PC-3 (cell line): ENCODE measurements around the gene ELOVL3. TPM values are rescaled to one million over a fixed set of nuclear protein-coding genes. Genes with fewer than 3 reads are reported as not detected.

Source experiments
- ATAC-seq: fragments of 200-7000 bp; cut with Tn5 transposase; 2 replicates; pipeline ENCODE4 v1.9.1; 2020; ENCODE audit warnings: mild to moderate bottlenecking, moderate library complexity
- BruUV-seq: library from RNA; stranded (reverse); fragments of 400-500 nt; replicated peaks from 2 replicates; lab custom pipeline; 2021; lab: Mats Ljungman, UMichigan
- CTCF ChIA-PET: fragments of 300-600 bp; sonication (Branson Sonifier 250); formaldehyde crosslinking; loops from one replicate; lab custom pipeline; 2022; ENCODE audit warnings: antibody characterized with exemption; lab: Charles Lee
- POLR2A ChIA-PET: fragments of 300-600 bp; sonication (Branson Sonifier 250); formaldehyde crosslinking; loops from one replicate; lab custom pipeline; 2022; ENCODE audit warnings: antibody characterized with exemption; ENCODE audit not compliant: unreplicated experiment; lab: Charles Lee
- DNase-seq: peaks from one replicate; pipeline ENCODE4 v3.0.0-alpha.2; 2015
- H2AFZ ChIP-seq: fragments of 300-600 bp; sonication (generic); 2 replicates; pipeline ENCODE4 v1.6.0; 2016; ENCODE audit warnings: antibody characterized with exemption, low read length
- H3F3A ChIP-seq: fragments of 300-600 bp; sonication (generic); one replicate; pipeline ENCODE4 v1.6.0; 2017; ENCODE audit warnings: antibody characterized with exemption, low read length, control low read depth, mild to moderate bottlenecking; ENCODE audit not compliant: unreplicated experiment
- H3K27ac ChIP-seq: fragments of 300-600 bp; sonication (generic); 2 replicates; pipeline ENCODE4 v1.5.1; 2016; ENCODE audit warnings: mild to moderate bottlenecking, low read length
- H3K27me3 ChIP-seq: fragments of 300-600 bp; sonication (generic); 2 replicates; pipeline ENCODE4 v1.6.1; 2016; ENCODE audit warnings: low read length, mixed read lengths
- H3K36me3 ChIP-seq: fragments of 300-600 bp; sonication (generic); 2 replicates; pipeline ENCODE4 v1.6.1; 2016; ENCODE audit warnings: low read depth, mixed run types, low read length, mixed read lengths
- H3K4me1 ChIP-seq: fragments of 300-600 bp; sonication (generic); 2 replicates; pipeline ENCODE4 v1.5.1; 2016; ENCODE audit warnings: low read length; ENCODE audit not compliant: insufficient read depth
- H3K4me2 ChIP-seq: fragments of 300-600 bp; sonication (generic); 2 replicates; pipeline ENCODE4 v1.6.0; 2016; ENCODE audit warnings: low read length
- H3K4me3 ChIP-seq: fragments of 300-600 bp; sonication (generic); 2 replicates; pipeline ENCODE4 v1.5.1; 2016; ENCODE audit warnings: mild to moderate bottlenecking, low read length, mixed read lengths
- H3K79me2 ChIP-seq: fragments of 300-600 bp; sonication (generic); 2 replicates; pipeline ENCODE4 v1.6.1; 2017; ENCODE audit warnings: low read length, mixed read lengths
- H3K9ac ChIP-seq: fragments of 300-600 bp; sonication (generic); 2 replicates; pipeline ENCODE4 v1.6.0; 2016; ENCODE audit warnings: mild to moderate bottlenecking, low read length
- H3K9me2 ChIP-seq: fragments of 300-600 bp; sonication (generic); replicated peaks from 2 replicates; pipeline ENCODE4 v1.6.1; 2016; ENCODE audit warnings: mixed run types, low read length, mixed read lengths
- H3K9me3 ChIP-seq: fragments of 300-600 bp; sonication (generic); 2 replicates; pipeline ENCODE4 v1.6.1; 2016; ENCODE audit warnings: low read length, mixed read lengths
- H4K20me1 ChIP-seq: fragments of 300-600 bp; sonication (generic); 2 replicates; pipeline ENCODE4 v1.6.1; 2016; ENCODE audit warnings: low read length, mixed read lengths
- EZH2 ChIP-seq: fragments of 300-600 bp; sonication (generic); IDR thresholded peaks from one replicate; pipeline ENCODE4 v1.6.1; 2017; ENCODE audit warnings: antibody characterized with exemption, mild to moderate bottlenecking, low read length; ENCODE audit not compliant: unreplicated experiment
- EZH2phosphoT487 ChIP-seq: fragments of 300-600 bp; sonication (generic); IDR thresholded peaks from 2 replicates; pipeline ENCODE4 v1.6.1; 2018; ENCODE audit warnings: mild to moderate bottlenecking, antibody characterized with exemption, low read length, borderline replicate concordance
- intact Hi-C: fragments of 100-400 bp; cut with micrococcal nuclease; formaldehyde crosslinking; loops from 2 replicates; pipeline ENCODE4 v1.9.0; 2023
- total RNA-seq: library from RNA; depleted of rRNA; stranded (reverse); fragments of >200 nt; gene quantifications from 2 replicates; pipeline ENCODE4 v1.2.3, GENCODE V29; 2014
- TF ChIP-seq, protein P1 (sequence below): fragments of 300-600 bp; sonication (generic); conservative IDR thresholded peaks from 2 replicates; pipeline ENCODE4 v1.5.1; 2017; ENCODE audit warnings: antibody characterized with exemption, low read depth, mild to moderate bottlenecking, low read length

The ELOVL3 gene
- total RNA-seq, 1 experiment from 2014 or later = 0.40 TPM

DNA sequence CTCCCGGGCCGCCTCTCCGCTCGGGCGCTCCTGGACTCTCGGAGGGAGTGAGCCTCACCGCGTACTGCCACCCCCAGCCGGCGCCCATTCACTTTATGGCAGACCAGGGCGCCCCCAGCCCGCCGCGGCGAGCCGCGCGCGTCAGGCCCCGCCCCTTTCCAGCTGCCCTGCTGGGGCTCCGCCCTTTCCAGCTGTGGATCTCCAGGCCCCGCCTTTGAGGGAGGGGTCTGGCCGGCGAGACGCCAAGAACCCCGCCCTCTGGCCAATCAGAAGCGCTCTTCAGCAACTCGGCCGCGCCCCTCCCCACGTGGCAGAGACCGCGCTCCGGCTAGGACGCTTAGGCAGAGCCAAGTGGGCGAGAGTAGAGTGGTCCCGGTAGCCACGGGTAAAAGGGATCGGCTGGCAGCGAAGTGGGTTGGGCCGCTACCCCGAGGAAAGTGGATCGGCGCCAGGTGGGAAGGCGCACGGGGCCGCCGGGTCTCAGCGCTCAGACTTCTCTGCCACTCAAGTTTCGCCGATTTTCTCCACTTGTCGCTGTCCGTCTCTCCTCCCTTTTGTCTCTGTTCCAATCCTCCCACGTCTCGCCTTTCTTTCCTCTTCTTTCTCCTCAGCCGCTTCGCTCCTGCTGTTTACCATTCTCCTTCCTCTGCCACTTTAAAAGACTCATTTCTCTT lies 15.5 kb downstream of the ELOVL3 start, which contains the start of gene PITX3:
Gene PITX3, minus strand, starts transcription at position 69 of the 674 bp plus-strand sequence. CDS start 9,432 bp downstream, outside the sequence.
- CTCF ChIA-PET = interaction anchor here (0.6 kb wide), 1 partner anchor 110 kb away, joined by 3 read pairs; no protein-coding TSS in a partner anchor

DNA sequence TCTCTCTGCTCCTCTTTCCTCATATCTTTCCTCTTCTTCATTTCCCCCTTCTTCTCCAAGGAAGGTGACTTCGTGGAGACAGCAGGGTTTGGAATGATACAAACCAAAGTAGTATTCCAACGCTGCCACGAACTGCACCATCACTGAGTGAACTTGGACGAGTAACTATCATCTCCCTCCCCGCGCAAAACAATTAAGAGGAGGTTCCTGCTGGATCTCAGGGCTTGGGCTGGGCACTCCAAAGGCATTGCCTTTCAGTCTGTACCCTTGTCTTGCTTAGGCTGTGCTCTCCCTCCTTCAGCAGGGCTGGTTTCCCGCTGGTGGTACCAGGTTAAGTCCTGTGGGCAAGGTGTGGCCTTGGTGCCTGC lies 16.0 kb downstream of the ELOVL3 start:
- no TSS peak for BruUV-seq

More for the DNA sequence above, 15.5 kb downstream of the ELOVL3 start, which contains the start of gene PITX3:
- H3K36me3 ChIP-seq = no peaks in the 10 kb centered on the region
- peak within 1 kb of the TSS; percentile 92 for H3K4me2 ChIP-seq
- POLR2A ChIA-PET = no interaction called here
- H2AFZ ChIP-seq = peak within 1 kb of the TSS; percentile 95
- ATAC-seq (peak; percentile 44), DNase-seq (peak; percentile 69)
- peak within 1 kb of the TSS; percentile 70 for H3K4me3 ChIP-seq
- H4K20me1 ChIP-seq = peaks cover 3% of the 10 kb centered on the region
- BruUV-seq = no TSS peak
- H3K27me3 ChIP-seq = no peaks in the 10 kb centered on the region
- peaks cover 18% of the 10 kb centered on the region for H3K4me1 ChIP-seq
- H3K9me2 ChIP-seq = no peaks in the 10 kb centered on the region
- H3K9me3 ChIP-seq = no peaks in the 10 kb centered on the region
- TF ChIP-seq EZH2phosphoT487 (no peak), EZH2 (no peak)
- TF ChIP-seq, protein P1, sequence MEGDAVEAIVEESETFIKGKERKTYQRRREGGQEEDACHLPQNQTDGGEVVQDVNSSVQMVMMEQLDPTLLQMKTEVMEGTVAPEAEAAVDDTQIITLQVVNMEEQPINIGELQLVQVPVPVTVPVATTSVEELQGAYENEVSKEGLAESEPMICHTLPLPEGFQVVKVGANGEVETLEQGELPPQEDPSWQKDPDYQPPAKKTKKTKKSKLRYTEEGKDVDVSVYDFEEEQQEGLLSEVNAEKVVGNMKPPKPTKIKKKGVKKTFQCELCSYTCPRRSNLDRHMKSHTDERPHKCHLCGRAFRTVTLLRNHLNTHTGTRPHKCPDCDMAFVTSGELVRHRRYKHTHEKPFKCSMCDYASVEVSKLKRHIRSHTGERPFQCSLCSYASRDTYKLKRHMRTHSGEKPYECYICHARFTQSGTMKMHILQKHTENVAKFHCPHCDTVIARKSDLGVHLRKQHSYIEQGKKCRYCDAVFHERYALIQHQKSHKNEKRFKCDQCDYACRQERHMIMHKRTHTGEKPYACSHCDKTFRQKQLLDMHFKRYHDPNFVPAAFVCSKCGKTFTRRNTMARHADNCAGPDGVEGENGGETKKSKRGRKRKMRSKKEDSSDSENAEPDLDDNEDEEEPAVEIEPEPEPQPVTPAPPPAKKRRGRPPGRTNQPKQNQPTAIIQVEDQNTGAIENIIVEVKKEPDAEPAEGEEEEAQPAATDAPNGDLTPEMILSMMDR = no peak
- H3K9ac ChIP-seq = peak within 1 kb of the TSS; percentile 27; the same call in 1 of the 2 replicates
- H3K27ac ChIP-seq = no peak within 1 kb of the TSS
- H3F3A ChIP-seq = no peaks in the 10 kb centered on the region
- intact Hi-C loops = no loop called here
- H3K79me2 ChIP-seq = peaks cover 12% of the 10 kb centered on the region

More for the DNA sequence above, 16.0 kb downstream of the ELOVL3 start:
- Histone ChIP-seq H3K27ac (no peak overlapping the region), H3K9me3 (no peaks in the 10 kb centered on the region), H3K4me1 (peaks cover 23% of the 10 kb centered on the region), H3K9me2 (no peaks in the 10 kb centered on the region), H3K79me2 (peaks cover 17% of the 10 kb centered on the region), H3K4me2 (peak overlapping the region; percentile 92), H3K27me3 (no peaks in the 10 kb centered on the region), H2AFZ (peak overlapping the region; percentile 95), H3K36me3 (no peaks in the 10 kb centered on the region), H4K20me1 (peaks cover 7% of the 10 kb centered on the region), H3F3A (no peaks in the 10 kb centered on the region), H3K4me3 (peak overlapping the region; percentile 70), H3K9ac (peak overlapping the region; percentile 27; the same call in 1 of the 2 replicates)
- intact Hi-C loops = no loop called here
- ATAC-seq = no peak
- TF ChIP-seq, protein P1 = no peak
- TF ChIP-seq EZH2phosphoT487 (no peak), EZH2 (no peak)
- DNase-seq = no peak
- CTCF ChIA-PET = no interaction called here
- POLR2A ChIA-PET = no interaction called here
